ENCODE results near the gene EYA2.

EYA2 gene

DNA sequence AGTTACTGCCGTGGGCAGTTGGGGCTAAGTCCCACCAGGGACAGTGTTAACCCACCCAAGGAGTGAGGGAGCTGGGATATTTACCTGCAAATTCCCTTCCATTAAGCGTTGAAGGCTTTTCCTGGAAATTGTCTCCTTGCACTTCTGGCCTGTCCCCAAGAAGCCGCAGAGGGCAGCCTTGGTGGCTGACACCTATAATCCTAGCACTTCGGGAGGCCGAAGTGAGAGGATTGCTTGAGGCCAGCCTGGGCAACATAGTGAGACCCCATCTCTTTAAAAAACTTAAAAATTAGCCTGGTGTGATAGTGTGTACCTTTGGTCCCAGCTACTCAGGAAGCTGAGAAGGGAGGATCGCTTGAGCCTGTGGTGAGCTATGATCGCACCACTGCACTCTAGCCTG, 204.4 kb downstream of the EYA2 start:
- no peaks in the 10 kb centered on the region for H3K9me2 ChIP-seq (replicated peaks; ENCODE audit: low read depth, low read length)
- H3K9me3 ChIP-seq (ENCODE audit: insufficient read depth, low read depth, low read length) = no peaks in the 10 kb centered on the region
- H3K9ac ChIP-seq (ENCODE audit: low read depth, low read length, poor library complexity, severe bottlenecking) = no peak overlapping the region
- no peaks in the 10 kb centered on the region for H3K4me1 ChIP-seq (ENCODE audit: insufficient read depth, low read length, poor library complexity, severe bottlenecking)
- no peak overlapping the region for H3K4me2 ChIP-seq (ENCODE audit: low read depth, low read length, poor library complexity, severe bottlenecking)
- H3K4me3 ChIP-seq (ENCODE audit: low read length, poor library complexity, severe bottlenecking) = no peak overlapping the region
- no peak overlapping the region for H2AFZ ChIP-seq (ENCODE audit: low read length)
- no peaks in the 10 kb centered on the region for H4K20me1 ChIP-seq (ENCODE audit: insufficient read depth, low read length, poor library complexity, severe bottlenecking)
- no peaks in the 10 kb centered on the region for H3K27me3 ChIP-seq (ENCODE audit: insufficient read depth, low read length, poor library complexity, severe bottlenecking)
- H3K36me3 ChIP-seq (ENCODE audit: insufficient read depth, low read length) = no peaks in the 10 kb centered on the region
- TF ChIP-seq, protein P1, sequence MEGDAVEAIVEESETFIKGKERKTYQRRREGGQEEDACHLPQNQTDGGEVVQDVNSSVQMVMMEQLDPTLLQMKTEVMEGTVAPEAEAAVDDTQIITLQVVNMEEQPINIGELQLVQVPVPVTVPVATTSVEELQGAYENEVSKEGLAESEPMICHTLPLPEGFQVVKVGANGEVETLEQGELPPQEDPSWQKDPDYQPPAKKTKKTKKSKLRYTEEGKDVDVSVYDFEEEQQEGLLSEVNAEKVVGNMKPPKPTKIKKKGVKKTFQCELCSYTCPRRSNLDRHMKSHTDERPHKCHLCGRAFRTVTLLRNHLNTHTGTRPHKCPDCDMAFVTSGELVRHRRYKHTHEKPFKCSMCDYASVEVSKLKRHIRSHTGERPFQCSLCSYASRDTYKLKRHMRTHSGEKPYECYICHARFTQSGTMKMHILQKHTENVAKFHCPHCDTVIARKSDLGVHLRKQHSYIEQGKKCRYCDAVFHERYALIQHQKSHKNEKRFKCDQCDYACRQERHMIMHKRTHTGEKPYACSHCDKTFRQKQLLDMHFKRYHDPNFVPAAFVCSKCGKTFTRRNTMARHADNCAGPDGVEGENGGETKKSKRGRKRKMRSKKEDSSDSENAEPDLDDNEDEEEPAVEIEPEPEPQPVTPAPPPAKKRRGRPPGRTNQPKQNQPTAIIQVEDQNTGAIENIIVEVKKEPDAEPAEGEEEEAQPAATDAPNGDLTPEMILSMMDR (conservative IDR thresholded peaks at IDR 0.05; ENCODE audit: low read length) = no peak
- no peak for TF ChIP-seq EZH2phosphoT487 (IDR thresholded peaks at IDR 0.05; ENCODE audit: borderline replicate concordance)
- H3K79me2 ChIP-seq (ENCODE audit: insufficient read depth, low read length) = no peaks in the 10 kb centered on the region
- no peaks in the 10 kb centered on the region for H3F3A ChIP-seq (ENCODE audit: low read depth)

DNA sequence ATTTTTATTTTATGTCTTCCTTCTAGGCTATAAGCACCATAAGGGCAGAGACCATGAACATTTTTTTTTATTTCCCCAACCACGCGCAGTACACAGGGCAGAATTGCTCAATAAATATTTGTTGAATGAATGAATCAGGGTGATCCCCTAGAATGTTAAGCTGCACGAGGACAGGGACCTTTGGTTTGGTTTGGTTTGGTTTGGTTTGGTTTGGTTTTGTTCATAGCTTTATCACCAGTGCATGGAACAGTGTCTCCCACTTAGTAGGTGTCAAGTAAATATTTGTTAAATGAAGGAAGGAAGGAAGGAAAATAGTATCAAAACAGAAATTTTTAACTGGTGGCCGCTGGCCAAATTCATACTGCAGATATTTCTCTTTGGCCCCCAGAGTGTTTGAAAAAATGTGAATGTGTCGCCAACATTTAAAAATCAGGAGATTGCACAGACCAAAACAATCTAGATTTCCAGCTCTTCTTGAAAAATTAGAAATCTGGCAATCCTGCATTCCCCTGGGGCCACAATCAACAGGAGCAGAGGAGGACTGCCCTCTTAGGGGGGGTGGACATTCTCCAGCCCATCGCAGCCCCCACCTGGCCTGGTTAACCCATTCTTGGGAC, 205.3 kb downstream of the EYA2 start:
- H3K79me2 ChIP-seq (ENCODE audit: insufficient read depth, low read length) = no peaks in the 10 kb centered on the region
- no peaks in the 10 kb centered on the region for H3K36me3 ChIP-seq (ENCODE audit: insufficient read depth, low read length)
- no peaks in the 10 kb centered on the region for H3K9me3 ChIP-seq (ENCODE audit: insufficient read depth, low read depth, low read length)
- H3K4me1 ChIP-seq (ENCODE audit: insufficient read depth, low read length, poor library complexity, severe bottlenecking) = no peaks in the 10 kb centered on the region
- no peak overlapping the region for H3K9ac ChIP-seq (ENCODE audit: low read depth, low read length, poor library complexity, severe bottlenecking)
- no peaks in the 10 kb centered on the region for H4K20me1 ChIP-seq (ENCODE audit: insufficient read depth, low read length, poor library complexity, severe bottlenecking)
- H3K27me3 ChIP-seq (ENCODE audit: insufficient read depth, low read length, poor library complexity, severe bottlenecking) = no peaks in the 10 kb centered on the region
- no peak overlapping the region for H3K4me2 ChIP-seq (ENCODE audit: low read depth, low read length, poor library complexity, severe bottlenecking)
- TF ChIP-seq, protein P1 (conservative IDR thresholded peaks at IDR 0.05; ENCODE audit: low read length) = no peak
- no peak for TF ChIP-seq EZH2phosphoT487 (IDR thresholded peaks at IDR 0.05; ENCODE audit: borderline replicate concordance)
- H3K4me3 ChIP-seq (ENCODE audit: low read length, poor library complexity, severe bottlenecking) = no peak overlapping the region
- no peak overlapping the region for H2AFZ ChIP-seq (ENCODE audit: low read length)
- H3K9me2 ChIP-seq (replicated peaks; ENCODE audit: low read depth, low read length) = no peaks in the 10 kb centered on the region
- H3F3A ChIP-seq (ENCODE audit: low read depth) = no peaks in the 10 kb centered on the region

DNA sequence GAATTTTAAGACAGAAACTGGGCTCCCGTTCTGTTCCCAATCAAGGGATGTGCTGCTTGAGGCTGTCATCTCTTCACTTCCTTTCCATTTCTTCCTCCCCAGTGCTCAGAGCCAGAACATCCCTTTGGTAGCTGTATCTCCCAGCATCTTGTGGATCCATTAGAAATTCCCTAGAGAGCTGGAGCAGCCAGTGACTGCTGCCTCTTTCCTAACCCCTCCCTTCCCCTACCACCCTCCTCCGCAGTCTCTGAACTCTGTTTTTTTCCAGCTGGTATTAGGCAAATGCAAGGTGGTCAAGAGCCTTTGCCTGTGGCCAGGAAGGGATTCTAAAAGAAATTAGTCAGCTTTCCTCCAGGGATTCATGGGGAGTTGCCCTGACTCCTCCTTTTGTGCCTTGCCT, 208.0 kb downstream of the EYA2 start:
- H3K9me3 ChIP-seq (ENCODE audit: insufficient read depth, low read depth, low read length) = 0 out of 2 replicates have a peak, but pooled peaks cover 6% of the 10 kb centered on the region
- H3K9me2 ChIP-seq (replicated peaks; ENCODE audit: low read depth, low read length) = no peaks in the 10 kb centered on the region
- no peaks in the 10 kb centered on the region for H3K36me3 ChIP-seq (ENCODE audit: insufficient read depth, low read length)

More for the DNA sequence above, 208.0 kb downstream of the EYA2 start:
- Histone ChIP-seq H4K20me1 (ENCODE audit: insufficient read depth, low read length, poor library complexity, severe bottlenecking) (no peaks in the 10 kb centered on the region), H3K4me2 (ENCODE audit: low read depth, low read length, poor library complexity, severe bottlenecking) (no peak overlapping the region), H3K27me3 (ENCODE audit: insufficient read depth, low read length, poor library complexity, severe bottlenecking) (no peaks in the 10 kb centered on the region), H3K4me1 (ENCODE audit: insufficient read depth, low read length, poor library complexity, severe bottlenecking) (no peaks in the 10 kb centered on the region), H3K79me2 (ENCODE audit: insufficient read depth, low read length) (no peaks in the 10 kb centered on the region), H3K9ac (ENCODE audit: low read depth, low read length, poor library complexity, severe bottlenecking) (no peak overlapping the region), H2AFZ (ENCODE audit: low read length) (no peak overlapping the region), H3F3A (ENCODE audit: low read depth) (no peaks in the 10 kb centered on the region), H3K4me3 (ENCODE audit: low read length, poor library complexity, severe bottlenecking) (no peak overlapping the region)
- TF ChIP-seq, protein P1 (conservative IDR thresholded peaks at IDR 0.05; ENCODE audit: low read length) = no peak
- TF ChIP-seq EZH2phosphoT487 (IDR thresholded peaks at IDR 0.05; ENCODE audit: borderline replicate concordance) = no peak

All from Loucy (cell line).